ENCODE results near the gene TMEM72.

The TMEM72 gene

GRCh38 chr10:44935201-44935965 lies 24.2 kb downstream of the TMEM72 start:
- no peak for DNase-seq

DNA sequence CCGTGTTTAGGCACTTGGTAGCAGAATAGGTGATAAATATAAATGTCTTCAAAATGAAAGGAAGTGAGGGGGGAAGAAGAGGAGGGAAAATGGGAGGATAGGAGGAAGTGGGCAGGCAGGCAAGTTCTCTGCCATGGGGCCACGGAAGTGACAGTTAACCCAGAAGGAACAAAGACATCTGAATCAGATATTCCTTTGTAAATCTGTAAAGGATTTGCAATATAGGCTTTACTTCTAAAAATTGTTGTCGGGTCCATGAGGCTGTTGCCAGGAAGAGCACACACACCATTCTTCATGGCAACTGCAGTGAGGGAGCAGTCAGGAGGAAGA lies 24.8 kb downstream of the TMEM72 start:
- no peak for DNase-seq

- DNase-seq, result no peak
Measured at GRCh38 chr10:44936314-44936975, 25.3 kb downstream of the TMEM72 start.

GRCh38 chr10:44937196-44938005 lies 26.3 kb downstream of the TMEM72 start:
- DNase-seq, result no peak

DNA sequence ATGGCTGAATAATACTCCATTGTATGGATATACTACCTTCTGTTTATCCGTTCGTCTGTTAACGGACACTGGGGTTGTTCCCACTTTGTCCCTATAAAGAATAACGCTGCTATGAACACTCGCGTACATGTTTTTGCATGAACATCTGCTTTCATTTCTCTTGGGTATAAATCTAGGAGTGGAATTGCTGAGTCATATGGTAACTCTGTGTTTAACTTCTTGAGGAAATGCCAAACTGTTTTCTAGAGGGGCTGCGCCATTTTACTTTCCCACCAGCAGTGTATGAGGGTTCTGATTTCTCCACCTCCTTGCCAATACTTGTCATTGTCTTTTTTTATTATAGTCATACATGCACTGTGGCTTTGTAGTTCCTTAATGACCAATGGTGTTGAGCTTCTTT lies 27.8 kb downstream of the TMEM72 start:
- DNase-seq, result no peak

GRCh38 chr10:44939691-44940401 lies 28.7 kb downstream of the TMEM72 start:
- DNase-seq, result no peak

- no peak for DNase-seq
Measured at GRCh38 chr10:44944354-44944753, 33.2 kb downstream of the TMEM72 start.

DNA sequence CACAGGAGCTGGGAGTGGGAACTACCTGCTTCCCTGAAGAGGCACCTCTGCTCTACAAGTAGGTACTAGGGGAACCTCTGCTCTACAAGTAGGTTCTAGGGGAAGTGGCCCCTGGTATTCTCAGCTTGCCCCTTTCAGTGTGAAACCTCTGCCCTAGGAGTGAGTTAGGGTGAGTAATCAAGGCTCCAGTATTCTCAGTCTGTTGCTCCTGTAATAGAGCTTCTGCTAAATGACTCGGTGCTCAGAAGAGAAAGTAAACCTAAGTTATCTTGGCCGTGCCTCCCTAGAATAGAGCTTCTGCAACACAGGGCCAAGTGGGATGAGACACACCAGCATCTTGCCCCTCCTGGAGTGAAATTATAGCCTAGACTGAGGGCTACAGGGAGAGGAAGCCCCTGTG lies 35.1 kb downstream of the TMEM72 start:
- DNase-seq, result no peak

GRCh38 chr10:44947371-44948152 lies 36.4 kb downstream of the TMEM72 start:
- DNase-seq, result no peak

GRCh38 chr10:44948642-44949041 lies 37.5 kb downstream of the TMEM72 start:
- no peak for DNase-seq

DNA sequence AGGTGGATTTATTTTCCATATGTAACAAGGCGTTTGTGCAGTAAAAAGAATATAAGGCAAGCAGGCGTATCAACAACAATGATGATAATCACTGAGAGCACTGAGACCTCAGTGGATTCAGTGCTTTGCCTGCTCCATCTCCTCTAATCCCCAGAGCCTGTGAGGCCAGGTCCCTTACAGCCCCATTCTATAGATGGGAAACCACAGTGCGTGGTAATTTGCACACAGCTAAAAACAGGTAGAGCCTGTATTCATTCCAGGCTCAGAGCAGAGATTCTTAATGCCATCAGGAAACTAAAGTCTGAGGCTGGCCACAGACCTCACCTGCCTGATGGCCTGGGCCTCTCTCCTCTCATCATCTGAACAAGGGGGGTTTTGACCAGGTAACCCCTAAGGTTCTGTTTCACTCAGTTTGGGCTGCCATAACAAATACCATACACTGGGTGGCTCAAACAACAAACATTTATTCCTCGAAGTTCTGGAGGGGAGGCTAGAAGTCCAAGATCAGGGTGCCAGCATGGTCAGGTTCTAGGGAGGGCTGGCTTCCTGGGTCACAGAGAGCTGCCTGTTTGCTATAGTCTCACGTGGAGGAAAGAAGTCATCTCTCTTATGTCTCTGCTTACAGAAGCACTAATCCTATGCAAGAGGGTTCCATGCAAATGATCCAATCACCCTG lies 38.1 kb downstream of the TMEM72 start:
- DNase-seq, result no peak

- DNase-seq, result no peak
Measured at GRCh38 chr10:44949915-44950314, 38.8 kb downstream of the TMEM72 start.

DNA sequence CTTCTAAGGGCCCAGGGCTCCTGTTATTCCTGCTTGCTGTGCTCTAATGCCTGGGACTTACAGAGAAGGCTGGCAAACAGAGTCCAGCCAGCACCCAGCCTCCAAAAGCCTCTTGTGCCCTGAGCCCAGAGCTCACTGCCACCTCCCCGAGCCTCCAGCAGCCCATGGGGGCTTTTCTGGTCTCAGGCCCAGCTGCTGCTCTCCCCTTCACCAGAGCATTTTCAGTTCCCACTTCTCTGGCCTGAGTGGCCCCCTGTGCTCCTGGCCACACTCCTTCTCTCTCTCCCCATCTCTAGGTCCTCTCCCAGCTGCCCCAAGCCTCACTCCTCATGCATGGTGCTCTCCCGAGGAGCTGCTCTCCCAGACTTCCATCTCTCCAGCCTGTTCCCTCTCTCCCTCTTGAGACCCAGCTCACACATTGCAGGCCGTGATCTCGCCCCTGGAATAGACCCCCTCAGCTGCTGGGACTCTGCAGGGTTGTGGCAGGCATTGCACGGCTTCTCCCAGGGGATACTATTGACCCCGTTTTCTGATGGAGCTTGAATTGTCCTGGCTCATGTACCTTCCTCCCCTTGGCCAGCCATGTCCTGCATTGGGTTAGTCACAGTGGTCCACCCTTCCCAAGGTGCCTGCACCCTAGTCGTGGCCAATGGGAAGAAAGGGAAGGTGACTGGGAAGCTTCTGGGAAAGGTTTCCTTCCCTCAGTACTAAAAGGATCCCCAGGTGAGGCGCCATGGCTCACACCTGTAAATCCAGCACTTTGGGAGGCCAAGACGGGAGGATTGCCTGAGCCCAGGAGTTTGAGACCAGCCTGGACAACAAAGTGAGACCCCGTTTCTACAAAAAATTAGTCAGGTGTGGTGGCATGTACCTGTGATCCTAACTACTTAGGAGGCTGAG lies 39.4 kb downstream of the TMEM72 start:
- no peak for DNase-seq

DNA sequence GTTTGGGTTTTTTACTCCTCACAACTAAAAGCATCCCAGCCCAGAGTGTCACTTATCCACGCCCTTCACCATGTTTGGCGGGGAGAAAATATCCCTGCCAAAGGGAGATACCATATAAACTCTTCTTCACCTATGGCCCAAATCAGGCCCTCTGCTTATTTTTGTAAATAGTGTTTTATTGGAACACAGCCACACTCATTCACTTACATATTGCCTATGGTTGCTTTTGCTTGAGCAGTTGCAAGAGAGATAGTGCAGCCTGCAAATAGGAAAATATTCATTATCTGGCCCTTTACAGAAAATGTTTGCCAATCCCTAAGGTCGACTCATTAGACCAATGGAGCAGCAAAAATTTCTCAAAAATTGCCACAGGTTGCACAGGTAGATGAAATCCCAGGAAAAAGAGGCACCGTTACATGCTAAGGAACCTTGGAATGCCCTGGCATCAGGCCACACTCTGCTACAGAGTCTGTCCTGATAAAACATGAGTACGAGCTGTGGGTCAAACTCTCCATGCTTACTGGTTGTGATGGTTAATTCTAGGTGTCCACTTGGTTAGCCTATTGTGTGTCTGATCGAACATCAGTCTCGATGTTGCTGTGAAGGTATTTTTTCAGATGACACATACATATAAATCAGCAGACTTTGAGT lies 40.6 kb downstream of the TMEM72 start:
- no peak for DNase-seq

- DNase-seq, result no peak
Measured at GRCh38 chr10:44952779-44953231, 41.7 kb downstream of the TMEM72 start.

DNA sequence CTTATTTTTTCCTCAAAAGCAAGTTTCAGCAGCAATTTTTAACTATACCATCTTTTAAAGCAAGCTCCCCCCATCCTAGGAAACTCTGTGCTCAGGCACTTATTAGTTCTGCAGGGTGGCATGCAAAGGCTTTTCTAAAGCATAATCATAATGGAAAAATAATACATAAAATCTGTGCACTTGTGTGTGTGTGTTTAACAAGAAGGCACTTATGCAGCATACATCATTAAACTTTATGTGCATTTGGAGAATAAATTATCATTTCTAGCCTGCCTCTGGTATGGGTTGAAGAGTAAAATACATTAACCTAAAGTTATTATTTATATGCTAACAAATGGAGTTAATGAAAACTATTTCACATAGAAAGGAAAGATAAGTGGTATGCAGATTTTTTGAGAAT lies 42.9 kb downstream of the TMEM72 start:
- DNase-seq, result no peak

- no peak for DNase-seq
Measured at GRCh38 chr10:44954962-44955361, 43.8 kb downstream of the TMEM72 start.

GRCh38 chr10:44955413-44956070 lies 44.4 kb downstream of the TMEM72 start:
- no peak for DNase-seq

DNA sequence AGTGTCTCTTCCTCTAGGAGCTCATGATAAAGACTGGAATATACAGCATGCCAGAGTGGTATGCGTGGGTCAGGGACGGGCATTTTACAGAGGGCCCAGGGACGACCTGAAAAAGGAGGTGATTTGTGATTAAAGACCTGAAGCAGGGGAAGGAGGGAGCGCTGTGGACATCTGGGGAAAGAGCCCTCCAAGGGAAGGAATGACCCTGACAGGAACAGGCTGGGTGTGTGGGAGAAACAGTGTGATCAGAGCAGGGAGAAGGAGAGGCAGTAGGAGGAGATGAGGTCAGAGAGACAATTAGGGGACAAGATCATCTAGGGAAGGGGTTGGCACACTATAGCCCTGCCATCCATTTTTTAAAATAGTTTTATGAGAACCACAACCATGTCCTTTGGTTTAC lies 45.1 kb downstream of the TMEM72 start:
- DNase-seq, result no peak

All from NCI-H2081 (cell line).